HepG2 (cell line): ENCODE measurements around the gene ARVCF. TPM values are rescaled to one million over a fixed set of nuclear protein-coding genes. Genes with fewer than 3 reads are reported as not detected.

ENCODE experiments used
- ATAC-seq: fragments of 200-7000 bp; cut with Tn5 transposase; 3 replicates; pipeline ENCODE4 v1.9.1; 2020; ENCODE audit warnings: mild to moderate bottlenecking, moderate library complexity
- BruUV-seq: library from RNA; stranded (reverse); fragments of 400-500 nt; replicated peaks from 2 replicates; lab custom pipeline; 2021; lab: Mats Ljungman, UMichigan
- CTCF ChIA-PET: fragments of 300-600 bp; formaldehyde crosslinking; extraction: SDS; loops from one replicate; lab custom pipeline; 2021; ENCODE audit warnings: low total read pairs, inconsistent platforms, low intra/inter-chr PET ratio; lab: Yijun Ruan, JAX
- POLR2A ChIA-PET: fragments of 350-600 bp; sonication (Branson Sonifier 250); formaldehyde crosslinking; loops from one replicate; lab custom pipeline; 2020; ENCODE audit warnings: antibody characterized with exemption, inconsistent platforms; lab: Yijun Ruan, JAX
- DNase-seq: peaks from one replicate; pipeline ENCODE4 v3.0.0-alpha.2; 2015; ENCODE audit warnings: low spot score
- FAIRE-seq: peaks from 3 replicates; lab custom pipeline; 2011; peaks lifted over from hg19 to GRCh38; lab: Jason Lieb, UNC
- H2AFZ ChIP-seq: one replicate; pipeline ENCODE4 v1.6.1; 2011; ENCODE audit warnings: low read length, inconsistent platforms
- H3K27ac ChIP-seq: fragments of 300-600 bp; 3 replicates; pipeline ENCODE4 v1.8.0; 2011; ENCODE audit warnings: mixed run types, mild to moderate bottlenecking, mixed read lengths, low read length, inconsistent platforms; ENCODE audit not compliant: insufficient read depth; ENCODE audit errors: extremely low read length
- H3K27me3 ChIP-seq, 2 experiments: fragments of 200-600 bp in 1 of 2; 2 replicates in 1 of 2; 3 replicates in 1 of 2; pipeline versions ENCODE4 v1.6.0 to v1.8.0; 2011; ENCODE audit warnings: low read length in 2 of 2, mild to moderate bottlenecking in 2 of 2, moderate library complexity in 2 of 2, inconsistent platforms in 1 of 2; ENCODE audit not compliant: insufficient read depth in 2 of 2, control insufficient read depth in 1 of 2
- H3K36me3 ChIP-seq, 2 experiments: fragments of 200-600 bp in 1 of 2; replicated peaks in 1 of 2; 2 replicates in 1 of 2; 3 replicates in 1 of 2; pipeline versions ENCODE4 v1.5.1 to v1.8.0; 2011; ENCODE audit warnings: low read length in 2 of 2, inconsistent platforms in 1 of 2; ENCODE audit not compliant: insufficient read depth in 2 of 2, control insufficient read depth in 1 of 2
- H3K4me1 ChIP-seq: 2 replicates; pipeline ENCODE4 v1.5.1; 2012; ENCODE audit warnings: low read length, inconsistent platforms; ENCODE audit not compliant: insufficient read depth
- H3K4me2 ChIP-seq: 2 replicates; pipeline ENCODE4 v1.6.0; 2011; ENCODE audit warnings: low read depth, low read length, inconsistent platforms
- H3K4me3 ChIP-seq, 3 experiments: fragments of 200-600 bp in 1 of 3; sonication (generic), shearing (Covaris generic) in 1 of 3; replicated peaks in 1 of 3; 2 replicates each; pipeline ENCODE4 v1.5.1; 2011 to 2016; ENCODE audit warnings: low read length in 3 of 3, inconsistent platforms in 2 of 3, low read depth in 2 of 3, mild to moderate bottlenecking in 2 of 3, control low read depth in 1 of 3, mixed read lengths in 1 of 3; ENCODE audit not compliant: insufficient read depth in 1 of 3
- H3K79me2 ChIP-seq: one replicate; pipeline ENCODE4 v1.6.1; 2011; ENCODE audit warnings: low read length, inconsistent platforms; ENCODE audit not compliant: insufficient read depth
- H3K9ac ChIP-seq: 2 replicates; pipeline ENCODE4 v1.6.0; 2011; ENCODE audit warnings: mild to moderate bottlenecking, low read depth, low read length, inconsistent platforms; ENCODE audit not compliant: insufficient read depth
- H3K9me3 ChIP-seq: 2 replicates; pipeline ENCODE4 v1.5.1; 2012; ENCODE audit warnings: mild to moderate bottlenecking, low read length
- H4K20me1 ChIP-seq: 2 replicates; pipeline ENCODE4 v1.6.0; 2011; ENCODE audit warnings: inconsistent platforms, mild to moderate bottlenecking, low read length, moderate library complexity; ENCODE audit not compliant: insufficient read depth
- AGO2 ChIP-seq: fragments of 200-400 bp; formaldehyde crosslinking; optimal IDR thresholded peaks from 2 replicates; pipeline ENCODE3; 2017; ENCODE audit warnings: mild to moderate bottlenecking, low read depth, low read length, moderate library complexity
- FOXA1 ChIP-seq, 2 experiments: fragments of 450-650 bp in 1 of 2; sonication (generic) in 1 of 2; formaldehyde crosslinking in 1 of 2; IDR thresholded peaks; 2 replicates each; pipeline versions ENCODE4 v1.4.0 to v1.6.1; 2016 to 2020; ENCODE audit warnings: missing genetic modification reagents in 1 of 2
- HCFC1 ChIP-seq: fragments of 150-350 bp; IDR thresholded peaks from 2 replicates; pipeline ENCODE4 v1.6.1; 2014; ENCODE audit warnings: low read depth, low read length
- HIVEP1 ChIP-seq: sonication (generic); formaldehyde crosslinking; IDR thresholded peaks from 2 replicates; pipeline ENCODE4 v1.4.0; 2020; ENCODE audit warnings: mild to moderate bottlenecking, missing genetic modification reagents
- HNRNPH1 ChIP-seq: fragments of 200-400 bp; formaldehyde crosslinking; optimal IDR thresholded peaks from 2 replicates; pipeline ENCODE3; 2017; ENCODE audit warnings: mild to moderate bottlenecking, low read depth, low read length
- MIER3 ChIP-seq: IDR thresholded peaks from 2 replicates; pipeline ENCODE4 v1.6.1; 2016; ENCODE audit warnings: missing compliant biosample characterization, borderline replicate concordance
- POLR2A ChIP-seq, 2 experiments: IDR thresholded peaks; 2 replicates each; pipeline ENCODE4 v1.6.1; 2011; ENCODE audit warnings: low read depth in 2 of 2, low read length in 2 of 2, mild to moderate bottlenecking in 1 of 2, moderate library complexity in 1 of 2; ENCODE audit not compliant: insufficient read depth in 1 of 2
- TCF12 ChIP-seq, 2 experiments: fragments of 450-650 bp in 1 of 2; sonication (generic) in 1 of 2; formaldehyde crosslinking in 1 of 2; IDR thresholded peaks; 2 replicates each; pipeline versions ENCODE4 v1.6.1 to v1.8.0; 2017 to 2022; ENCODE audit warnings: antibody characterized with exemption in 1 of 2, mild to moderate bottlenecking in 1 of 2, missing genetic modification reagents in 1 of 2, moderate library complexity in 1 of 2
- ZNF235 ChIP-seq: sonication (generic); formaldehyde crosslinking; IDR thresholded peaks from 2 replicates; pipeline ENCODE4 v1.8.1; 2023; ENCODE audit warnings: mild to moderate bottlenecking, missing genetic modification reagents, borderline replicate concordance
- ZNF484 ChIP-seq: sonication (generic); formaldehyde crosslinking; IDR thresholded peaks from 2 replicates; pipeline ENCODE4 v1.5.1; 2020; ENCODE audit warnings: mild to moderate bottlenecking, low read depth, missing genetic modification reagents, borderline replicate concordance
- ZSCAN20 ChIP-seq: sonication (generic); formaldehyde crosslinking; IDR thresholded peaks from 2 replicates; pipeline ENCODE4 v1.4.0; 2020; ENCODE audit warnings: missing genetic modification reagents, mild to moderate bottlenecking, borderline replicate concordance
- WGBS: methylation state at CpG from one replicate; pipeline ENCODE4 v1.1.6; 2017; ENCODE audit warnings: low lambda C conversion rate; 5-methylcytosine and 5-hydroxymethylcytosine counted together
- in situ Hi-C: cut with HindIII; loops from 2 replicates; pipeline ENCODE4 v1.10.0; 2017; ENCODE audit warnings: low pct_unique_long_range_greater_than_20kb; ENCODE audit not compliant: extremely low pct_ligation_motif_present
- intact Hi-C: fragments of 100-400 bp; cut with micrococcal nuclease; formaldehyde crosslinking; loops from one replicate; pipeline ENCODE4 v1.10.0; 2022; ENCODE audit not compliant: unreplicated experiment
- polyA plus RNA-seq, 8 experiments: library from polyadenylated mRNA; depleted of rRNA in 3 of 8; stranded (reverse) in 7 of 8; unstranded in 1 of 8; fragments of >200 nt; fragmentation: Illumina TruSeq in 4 of 8; extraction: Trizol in 4 of 8; gene quantifications; 2 replicates each; pipeline versions ENCODE4 v1.2.1 to v1.2.3, GENCODE V29; 2011 to 2016; ENCODE audit warnings: low read depth in 4 of 8, missing spikeins in 1 of 8, mixed read lengths in 1 of 8; ENCODE audit not compliant: insufficient read depth in 1 of 8
- total RNA-seq, 5 experiments: library from RNA; depleted of rRNA; stranded (reverse); fragments of >200 nt; fragmentation: Illumina TruSeq; extraction: Trizol; gene quantifications; 2 replicates each; pipeline ENCODE4 v1.2.3, GENCODE V29; 2016; ENCODE audit warnings: low read depth in 1 of 5
- TF ChIP-seq, protein P1 (sequence below): sonication (generic); formaldehyde crosslinking; IDR thresholded peaks from 2 replicates; pipeline ENCODE4 v1.4.0; 2020; ENCODE audit warnings: missing genetic modification reagents; ENCODE audit errors: not compliant biosample characterization
- TF ChIP-seq, protein P2 (sequence below): sonication (generic); formaldehyde crosslinking; IDR thresholded peaks from 2 replicates; pipeline ENCODE4 v1.5.1; 2020; ENCODE audit warnings: missing genetic modification reagents, mild to moderate bottlenecking, borderline replicate concordance
- TF ChIP-seq, protein P3 (sequence below): sonication (generic); formaldehyde crosslinking; conservative IDR thresholded peaks from 2 replicates; pipeline ENCODE4 v1.4.0; 2020; ENCODE audit warnings: missing genetic modification reagents
- TF ChIP-seq, protein P4 (sequence below): sonication (generic); formaldehyde crosslinking; IDR thresholded peaks from 2 replicates; pipeline ENCODE4 v1.4.0; 2020; ENCODE audit warnings: mild to moderate bottlenecking, missing genetic modification reagents
- TF ChIP-seq, protein P5 (sequence below): sonication (generic); formaldehyde crosslinking; IDR thresholded peaks from 2 replicates; pipeline ENCODE4 v1.4.0; 2020; ENCODE audit warnings: missing genetic modification reagents

ARVCF gene
- total and polyA plus RNA-seq, 2 of the 13 experiments (the other 11 are each of a cell fraction or from before 2014, with no cell fraction given) = 16.4 to 17.7 TPM

DNA sequence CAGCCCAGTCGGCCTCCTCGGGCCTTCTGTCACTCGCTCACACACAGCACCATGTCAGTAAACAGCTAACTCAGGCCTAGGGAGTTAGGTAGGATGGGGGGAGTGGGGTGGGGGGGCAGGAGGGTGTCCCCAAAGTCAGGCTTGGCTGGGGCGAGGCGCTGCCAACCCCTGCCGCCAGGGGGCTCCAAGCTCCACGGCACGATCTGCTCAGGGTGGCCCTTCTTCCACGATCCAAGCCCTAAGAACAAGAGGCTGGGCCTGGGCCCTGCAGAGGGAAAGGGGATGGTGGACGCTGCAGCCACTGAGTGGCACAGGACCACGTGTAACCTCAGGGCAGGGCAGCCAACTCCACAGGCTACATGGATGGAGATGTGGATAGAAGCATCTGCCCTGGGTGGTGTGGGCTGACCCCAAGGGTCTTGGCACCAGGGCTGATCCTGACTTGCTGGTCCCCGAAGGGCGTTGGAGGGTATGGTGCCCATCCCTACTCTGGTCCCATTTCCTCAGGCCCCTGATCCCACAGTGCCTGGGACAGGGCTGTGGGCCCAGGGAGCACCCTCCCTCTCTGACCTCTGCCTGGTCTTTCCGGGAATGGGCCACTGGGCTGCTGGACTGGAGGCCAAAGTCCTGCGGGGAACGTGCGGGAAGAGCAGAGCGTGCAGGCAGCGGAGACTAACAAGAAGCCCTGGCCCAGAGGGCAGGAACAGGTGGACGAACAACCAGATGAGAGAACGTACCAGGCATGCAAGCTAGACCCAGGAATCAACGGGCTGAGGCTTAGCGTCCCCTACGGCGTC, 45.9 kb downstream of the ARVCF start (continued):
- TF ChIP-seq, protein P1, sequence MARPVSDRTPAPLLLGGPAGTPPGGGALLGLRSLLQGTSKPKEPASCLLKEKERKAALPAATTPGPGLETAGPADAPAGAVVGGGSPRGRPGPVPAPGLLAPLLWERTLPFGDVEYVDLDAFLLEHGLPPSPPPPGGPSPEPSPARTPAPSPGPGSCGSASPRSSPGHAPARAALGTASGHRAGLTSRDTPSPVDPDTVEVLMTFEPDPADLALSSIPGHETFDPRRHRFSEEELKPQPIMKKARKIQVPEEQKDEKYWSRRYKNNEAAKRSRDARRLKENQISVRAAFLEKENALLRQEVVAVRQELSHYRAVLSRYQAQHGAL (CRISPR knock-in tag) = no peak
- TF ChIP-seq HCFC1 = no peak
- TF ChIP-seq HNRNPH1 = no peak
- TF ChIP-seq FOXA1 (IDR thresholded peaks at IDR 0.05) = no peak
- no peak for TF ChIP-seq FOXA1 (CRISPR knock-in tag; IDR thresholded peaks at IDR 0.05)
- TF ChIP-seq, protein P2, sequence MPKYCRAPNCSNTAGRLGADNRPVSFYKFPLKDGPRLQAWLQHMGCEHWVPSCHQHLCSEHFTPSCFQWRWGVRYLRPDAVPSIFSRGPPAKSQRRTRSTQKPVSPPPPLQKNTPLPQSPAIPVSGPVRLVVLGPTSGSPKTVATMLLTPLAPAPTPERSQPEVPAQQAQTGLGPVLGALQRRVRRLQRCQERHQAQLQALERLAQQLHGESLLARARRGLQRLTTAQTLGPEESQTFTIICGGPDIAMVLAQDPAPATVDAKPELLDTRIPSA = peak; percentile 62; the same call in 1 of the 2 replicates
- TF ChIP-seq ZSCAN20 = no peak
- 0 out of 2 replicates have a peak, but pooled peaks have one; percentile 11 for TF ChIP-seq HIVEP1 (CRISPR knock-in tag)
- no peak for TF ChIP-seq TCF12 (IDR thresholded peaks at IDR 0.05)
- TF ChIP-seq TCF12 (CRISPR knock-in tag; IDR thresholded peaks at IDR 0.05) = 0 out of 2 replicates have a peak, but pooled peaks have one; percentile 61
- no peak for TF ChIP-seq ZNF484 (CRISPR knock-in tag)

DNA sequence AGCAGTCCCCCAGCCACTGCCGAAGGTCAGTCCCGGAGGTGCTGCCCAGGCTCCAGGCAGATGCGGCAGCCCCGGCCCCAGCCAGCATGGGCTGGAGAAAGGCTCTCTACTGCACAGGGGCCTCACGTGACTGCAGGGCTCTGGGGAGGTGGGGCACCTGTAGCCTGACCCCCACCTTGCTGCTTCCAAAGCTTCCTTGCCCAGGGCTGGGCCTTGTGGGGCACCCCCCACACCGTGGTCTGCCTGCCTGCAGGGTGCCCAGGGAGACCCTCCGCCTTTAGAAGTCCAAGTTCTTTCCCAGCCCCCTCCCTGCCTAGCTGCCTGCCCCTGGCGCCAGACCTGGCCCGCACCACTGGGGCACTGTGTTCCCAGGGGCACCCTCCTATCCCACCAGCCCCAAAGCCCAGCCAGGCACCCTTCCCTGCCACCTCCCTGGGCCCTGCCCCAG, 46.6 kb downstream of the ARVCF start:
- Histone ChIP-seq H3K9me3 (no peaks in the 10 kb centered on the region), H3K36me3 (peaks cover 12 to 28% of the 10 kb centered on the region in 2 experiments; a peak in 4 of 5 replicates), H3K27me3 (no peaks in the 10 kb centered on the region), H3K4me3 (no peak overlapping the region), H3K4me2 (no peak overlapping the region), H2AFZ (no peak overlapping the region), H3K79me2 (no peaks in the 10 kb centered on the region), H4K20me1 (no peaks in the 10 kb centered on the region; the same call in 1 of the 2 replicates), H3K9ac (no peak overlapping the region), H3K27ac (peak overlapping the region; percentile 79), H3K4me1 (peaks cover 53% of the 10 kb centered on the region)
- BruUV-seq = no TSS peak
- 96% methylated on average over 7 of the region's 9 CpGs for WGBS
- peak; percentile 6 for ATAC-seq
- in situ Hi-C loops (loop anchor here (5.0 kb wide), 1 partner anchor 42 kb away; no protein-coding TSS in a partner anchor), intact Hi-C loops (loop anchor here (1.0 kb wide), 1 partner anchor 43 kb away; no protein-coding TSS in a partner anchor)
- POLR2A ChIA-PET = interaction anchor here (0.8 to 3.2 kb wide), 7 partner anchors 9 to 161 kb away, joined by 3 to 13 read pairs (median 5); partner anchors contain the start of gene TANGO2
- CTCF ChIA-PET = interaction anchor here (1.1 to 2.3 kb wide), 6 partner anchors 15 to 160 kb away, joined by 3 to 35 read pairs (median 4); no protein-coding TSS in a partner anchor
- no peak for DNase-seq
- FAIRE-seq = no peak
- TF ChIP-seq ZNF235 (CRISPR knock-in tag) = peak; percentile 6; the same call in 1 of the 2 replicates
- TF ChIP-seq, protein P3, sequence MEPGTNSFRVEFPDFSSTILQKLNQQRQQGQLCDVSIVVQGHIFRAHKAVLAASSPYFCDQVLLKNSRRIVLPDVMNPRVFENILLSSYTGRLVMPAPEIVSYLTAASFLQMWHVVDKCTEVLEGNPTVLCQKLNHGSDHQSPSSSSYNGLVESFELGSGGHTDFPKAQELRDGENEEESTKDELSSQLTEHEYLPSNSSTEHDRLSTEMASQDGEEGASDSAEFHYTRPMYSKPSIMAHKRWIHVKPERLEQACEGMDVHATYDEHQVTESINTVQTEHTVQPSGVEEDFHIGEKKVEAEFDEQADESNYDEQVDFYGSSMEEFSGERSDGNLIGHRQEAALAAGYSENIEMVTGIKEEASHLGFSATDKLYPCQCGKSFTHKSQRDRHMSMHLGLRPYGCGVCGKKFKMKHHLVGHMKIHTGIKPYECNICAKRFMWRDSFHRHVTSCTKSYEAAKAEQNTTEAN (CRISPR knock-in tag) = no peak
- peak in 1 of 2 experiments; percentile 45; a peak in 1 of 4 replicates for TF ChIP-seq POLR2A (IDR thresholded peaks at IDR 0.05; ENCODE audit: insufficient read depth in 1 of 2, low read depth in 2 of 2, low read length in 2 of 2)
- TF ChIP-seq, protein P4, sequence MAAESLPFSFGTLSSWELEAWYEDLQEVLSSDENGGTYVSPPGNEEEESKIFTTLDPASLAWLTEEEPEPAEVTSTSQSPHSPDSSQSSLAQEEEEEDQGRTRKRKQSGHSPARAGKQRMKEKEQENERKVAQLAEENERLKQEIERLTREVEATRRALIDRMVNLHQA (CRISPR knock-in tag) = no peak
- no peak for TF ChIP-seq MIER3
- peak; percentile 39 for TF ChIP-seq AGO2
- TF ChIP-seq, protein P5, sequence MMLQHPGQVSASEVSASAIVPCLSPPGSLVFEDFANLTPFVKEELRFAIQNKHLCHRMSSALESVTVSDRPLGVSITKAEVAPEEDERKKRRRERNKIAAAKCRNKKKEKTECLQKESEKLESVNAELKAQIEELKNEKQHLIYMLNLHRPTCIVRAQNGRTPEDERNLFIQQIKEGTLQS = no peak
